Head of caudate nucleus (tissue), 42 donors: ENCODE results near the gene BEAN1.
"Not testable (repeated sequence)": the region's sequence is repeated elsewhere in the genome, so short reads cannot be mapped to it uniquely, and the experiment has no call there.

Experiments
- DNase-seq, 42 donors: peaks; one replicate each; pipeline versions ENCODE4 v3.0.0 to v3.0.0-alpha.2; 2020 to 2021; ENCODE audit warnings: mixed read lengths in 7 of 42
- intact Hi-C: fragments of 100-400 bp; cut with DNase I; formaldehyde crosslinking; loops from one replicate; pipeline ENCODE4 v1.15.0; 2022

Gene BEAN1

GRCh38 chr16:66490774-66491715, 64.0 kb downstream of the BEAN1 start:
- DNase-seq = peak in 9 of 42 donors; percentile 7 to 43 (median 16)
- intact Hi-C loops = no loop called here

GRCh38 chr16:66491716-66492064, 64.6 kb downstream of the BEAN1 start:
- DNase-seq = peak in 4 of 42 donors; percentile 4 to 29 (median 12)
- intact Hi-C loops = no loop called here

- intact Hi-C loops = no loop called here
- DNase-seq = peak in 8 of 42 donors; percentile 1 to 21 (median 8)
Observed at GRCh38 chr16:66493490-66494401, 66.7 kb downstream of the BEAN1 start.

- intact Hi-C loops = no loop called here
- DNase-seq = no peak
Observed at GRCh38 chr16:66494916-66495315, 67.8 kb downstream of the BEAN1 start.

GRCh38 chr16:66495440-66495839, 68.3 kb downstream of the BEAN1 start:
- peak in 3 of 42 donors; percentile 2 to 15 (median 3) for DNase-seq
- intact Hi-C loops = no loop called here

GRCh38 chr16:66496226-66496625, 69.1 kb downstream of the BEAN1 start:
- intact Hi-C loops = not testable (repeated sequence)
- peak in 2 of 42 donors; percentile 9 to 19 for DNase-seq

GRCh38 chr16:66497921-66498320, 70.8 kb downstream of the BEAN1 start:
- intact Hi-C loops, DNase-seq: not testable (repeated sequence)

- DNase-seq, intact Hi-C loops: not testable (repeated sequence)
Observed at GRCh38 chr16:66501563-66501962, 74.5 kb downstream of the BEAN1 start.

GRCh38 chr16:66502020-66502913, 75.2 kb downstream of the BEAN1 start:
- peak in 14 of 42 donors; percentile 2 to 51 (median 23) for DNase-seq
- intact Hi-C loops = no loop called here

GRCh38 chr16:66503030-66503429, 75.9 kb downstream of the BEAN1 start:
- intact Hi-C loops = no loop called here
- DNase-seq = peak in 31 of 42 donors; percentile 17 to 81 (median 58)

- intact Hi-C loops = no loop called here
- DNase-seq = no peak
Observed at GRCh38 chr16:66503612-66504011, 76.5 kb downstream of the BEAN1 start.

- intact Hi-C loops = no loop called here
- no peak for DNase-seq
Observed at GRCh38 chr16:66507731-66508239, 80.7 kb downstream of the BEAN1 start.

GRCh38 chr16:66508248-66508913, 81.3 kb downstream of the BEAN1 start:
- intact Hi-C loops = no loop called here
- peak in 10 of 42 donors; percentile 2 to 56 (median 14) for DNase-seq

- peak in 8 of 42 donors; percentile 1 to 34 (median 8) for DNase-seq
- intact Hi-C loops = no loop called here
Observed at GRCh38 chr16:66508914-66509496, 81.9 kb downstream of the BEAN1 start.

- intact Hi-C loops = no loop called here
- peak in 8 of 42 donors; percentile 3 to 34 (median 22) for DNase-seq
Observed at GRCh38 chr16:66509576-66509975, 82.5 kb downstream of the BEAN1 start.

- intact Hi-C loops = no loop called here
Observed at GRCh38 chr16:66510298-66510697, 83.2 kb downstream of the BEAN1 start.

More at GRCh38 chr16:66510298-66510697, 83.2 kb downstream of the BEAN1 start:
- peak in 6 of 42 donors; percentile 5 to 34 (median 28) for DNase-seq
